EH (cell line): ENCODE data around the gene MEIOB.
"Not testable (repeated sequence)": the region's sequence is repeated elsewhere in the genome, so short reads cannot be mapped to it uniquely, and the experiment has no call there.

ENCODE experiments used
- DNase-seq: peaks from one replicate; pipeline ENCODE4 v3.0.0-alpha.2; 2015; ENCODE audit warnings: low read depth

MEIOB gene, protein sequence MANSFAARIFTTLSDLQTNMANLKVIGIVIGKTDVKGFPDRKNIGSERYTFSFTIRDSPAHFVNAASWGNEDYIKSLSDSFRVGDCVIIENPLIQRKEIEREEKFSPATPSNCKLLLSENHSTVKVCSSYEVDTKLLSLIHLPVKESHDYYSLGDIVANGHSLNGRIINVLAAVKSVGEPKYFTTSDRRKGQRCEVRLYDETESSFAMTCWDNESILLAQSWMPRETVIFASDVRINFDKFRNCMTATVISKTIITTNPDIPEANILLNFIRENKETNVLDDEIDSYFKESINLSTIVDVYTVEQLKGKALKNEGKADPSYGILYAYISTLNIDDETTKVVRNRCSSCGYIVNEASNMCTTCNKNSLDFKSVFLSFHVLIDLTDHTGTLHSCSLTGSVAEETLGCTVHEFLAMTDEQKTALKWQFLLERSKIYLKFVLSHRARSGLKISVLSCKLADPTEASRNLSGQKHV

DNA sequence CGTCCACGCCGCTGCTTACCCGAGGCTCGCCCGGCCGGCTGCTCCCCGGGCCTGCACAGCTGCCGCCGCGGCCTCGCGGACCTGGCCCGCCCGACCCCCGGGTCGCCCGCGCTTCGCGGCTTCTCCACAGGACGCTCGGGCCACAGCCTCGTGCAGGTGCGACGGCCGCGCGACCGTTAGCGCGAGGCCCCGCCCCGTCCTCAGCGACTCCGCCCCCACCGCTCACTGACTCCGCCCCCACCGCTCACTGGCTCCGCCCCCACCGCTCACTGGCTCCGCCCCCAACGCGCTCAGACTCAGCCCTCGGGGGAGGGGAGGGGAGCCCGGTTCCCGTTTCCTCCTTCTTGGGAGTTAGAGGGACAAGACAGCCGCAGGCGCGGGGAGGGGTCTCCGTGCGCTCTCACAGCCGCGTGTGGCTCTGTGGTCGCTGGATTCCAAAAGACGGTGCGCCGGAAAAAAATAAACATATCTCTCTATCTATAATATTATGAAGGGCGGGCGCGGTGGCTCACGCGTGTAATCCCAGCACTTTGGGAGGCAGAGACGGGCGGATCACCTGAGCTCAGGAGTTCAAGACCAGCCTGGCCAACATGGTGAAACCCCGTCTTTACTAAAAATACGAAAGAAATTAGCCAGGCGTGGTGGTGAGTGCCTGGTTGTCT, at the start of gene MEIOB:
TSS of gene MEIOB (minus strand) at position 191 of the 662 bp plus-strand sequence. CDS start 3,989 bp downstream, outside the sequence.
- DNase-seq: peak; percentile 23

DNA sequence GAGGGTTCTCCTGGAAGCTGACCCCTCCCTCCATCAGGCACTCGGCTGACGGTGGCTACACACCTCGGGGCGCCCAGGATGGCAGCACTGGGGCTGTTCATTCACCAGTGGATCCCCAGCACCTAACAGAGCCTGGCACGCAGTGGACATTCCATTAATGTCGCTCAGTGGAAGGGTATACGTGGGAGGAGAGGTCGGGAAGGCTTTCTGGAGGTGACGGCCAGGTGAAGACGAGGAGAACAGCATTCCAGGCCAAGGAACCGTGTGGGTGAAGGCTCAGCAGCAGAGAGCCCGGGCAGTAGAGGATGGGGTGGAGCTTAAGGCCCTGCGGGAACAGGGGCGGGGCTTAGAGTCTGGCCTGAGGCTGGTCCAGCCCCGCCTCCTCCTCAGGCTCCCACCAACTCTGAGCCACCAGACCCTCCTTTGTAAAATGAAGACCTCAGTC, 48.8 kb upstream of the MEIOB start:
- peak; percentile 22 for DNase-seq

DNA sequence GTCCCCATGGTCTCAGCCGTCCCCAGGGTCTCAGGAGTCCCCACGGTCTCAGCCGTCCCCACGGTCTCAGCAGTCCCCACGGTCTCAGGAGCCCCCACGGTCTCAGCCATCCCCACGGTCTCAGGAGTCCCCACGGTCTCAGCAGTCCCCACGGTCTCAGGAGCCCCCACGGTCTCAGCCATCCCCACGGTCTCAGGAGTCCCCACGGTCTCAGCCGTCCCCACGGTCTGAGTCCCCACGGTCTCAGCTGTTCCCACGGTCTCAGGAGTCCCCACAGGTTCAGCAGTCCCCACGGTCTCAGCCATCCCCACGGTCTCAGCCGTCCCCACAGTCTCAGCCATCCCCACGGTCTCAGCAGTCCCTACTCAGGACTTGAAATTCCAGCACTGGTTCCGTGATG, 48.2 kb upstream of the MEIOB start:
- DNase-seq: not testable (repeated sequence)

DNA sequence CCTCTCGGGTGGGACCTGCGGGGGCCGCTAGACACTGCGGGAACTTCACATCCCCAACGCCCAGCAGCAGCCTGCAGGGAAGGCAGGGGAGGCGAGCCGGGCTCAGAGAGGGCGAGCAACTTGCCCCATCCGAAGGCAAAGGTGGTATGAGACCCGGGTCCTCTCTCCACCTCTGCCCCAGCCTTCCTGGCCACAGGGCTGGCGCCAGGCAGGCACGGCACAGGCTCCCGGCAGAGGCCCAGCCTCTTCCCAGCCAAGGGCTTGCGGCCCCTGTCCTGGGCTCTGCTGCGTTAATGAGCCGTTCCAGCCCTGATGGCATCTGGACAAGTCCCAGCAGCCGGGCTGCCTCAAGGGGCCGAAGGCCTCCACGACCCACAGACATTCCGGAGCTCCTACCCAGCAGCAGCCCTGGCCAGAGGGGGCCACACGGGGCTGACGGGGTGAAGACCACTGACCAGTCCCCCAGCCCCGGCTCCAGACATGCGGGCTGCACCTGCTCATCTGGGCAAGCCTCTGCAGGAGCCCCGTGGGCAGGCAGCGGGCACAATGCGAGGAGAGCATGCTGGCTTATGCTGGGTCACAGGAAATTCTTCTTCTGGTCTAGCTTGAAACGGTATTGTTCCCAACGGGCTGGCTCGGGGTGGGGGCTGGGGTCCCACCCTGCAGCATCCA, 47.5 kb upstream of the MEIOB start:
- no peak for DNase-seq

DNA sequence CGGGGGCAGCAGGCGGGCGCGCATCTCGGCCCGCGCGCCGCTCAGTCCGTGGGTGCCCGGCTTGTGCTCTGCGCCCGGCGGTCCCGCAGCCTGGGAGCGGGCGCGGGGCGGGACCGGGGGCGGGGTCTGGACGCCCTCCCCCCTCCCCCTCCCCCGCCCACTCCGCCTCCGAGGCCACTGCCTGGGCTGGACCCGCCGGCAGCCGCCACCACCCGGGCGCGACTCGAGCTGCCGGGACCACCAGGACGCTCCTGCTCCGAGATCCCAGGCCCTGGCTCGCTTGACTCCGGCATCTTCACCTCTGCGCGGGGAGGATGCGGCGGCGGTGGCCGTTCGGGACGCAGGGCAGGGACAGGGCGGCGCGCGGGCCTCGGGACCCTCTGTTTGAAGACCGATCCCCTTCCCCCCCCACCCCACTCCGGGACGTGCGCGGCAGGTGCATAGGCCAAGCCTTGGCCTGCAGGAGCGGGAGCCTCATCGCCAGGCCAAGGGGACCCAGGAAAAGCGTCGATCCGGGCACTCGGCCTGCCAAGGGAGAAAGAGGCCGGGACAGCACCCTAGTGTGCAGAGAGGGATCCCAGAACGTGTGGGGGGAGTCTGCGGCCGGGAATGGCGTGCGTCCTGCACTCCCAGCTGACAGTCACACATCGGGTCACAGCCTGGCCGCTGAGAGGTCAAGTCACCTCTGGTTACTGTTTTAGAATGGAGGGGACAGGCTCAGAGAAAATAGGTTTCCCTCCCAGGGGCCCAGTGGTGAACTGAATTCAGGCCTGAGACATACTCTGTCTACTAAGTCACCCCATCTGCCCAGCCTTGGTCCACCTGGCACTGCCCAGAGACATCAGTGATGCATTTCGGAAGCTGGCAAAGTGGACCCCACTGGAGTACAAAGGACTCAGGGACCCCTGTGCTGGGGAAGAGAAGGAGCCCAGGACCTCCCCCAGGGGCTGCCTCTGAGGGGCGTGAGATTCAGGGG, 46.7 kb upstream of the MEIOB start, which contains the start of gene HS3ST6:
TSS of gene HS3ST6 (minus strand) at position 65 of the 976 bp plus-strand sequence. CDS start 92 bp downstream, outside the sequence.
- DNase-seq: no peak

DNA sequence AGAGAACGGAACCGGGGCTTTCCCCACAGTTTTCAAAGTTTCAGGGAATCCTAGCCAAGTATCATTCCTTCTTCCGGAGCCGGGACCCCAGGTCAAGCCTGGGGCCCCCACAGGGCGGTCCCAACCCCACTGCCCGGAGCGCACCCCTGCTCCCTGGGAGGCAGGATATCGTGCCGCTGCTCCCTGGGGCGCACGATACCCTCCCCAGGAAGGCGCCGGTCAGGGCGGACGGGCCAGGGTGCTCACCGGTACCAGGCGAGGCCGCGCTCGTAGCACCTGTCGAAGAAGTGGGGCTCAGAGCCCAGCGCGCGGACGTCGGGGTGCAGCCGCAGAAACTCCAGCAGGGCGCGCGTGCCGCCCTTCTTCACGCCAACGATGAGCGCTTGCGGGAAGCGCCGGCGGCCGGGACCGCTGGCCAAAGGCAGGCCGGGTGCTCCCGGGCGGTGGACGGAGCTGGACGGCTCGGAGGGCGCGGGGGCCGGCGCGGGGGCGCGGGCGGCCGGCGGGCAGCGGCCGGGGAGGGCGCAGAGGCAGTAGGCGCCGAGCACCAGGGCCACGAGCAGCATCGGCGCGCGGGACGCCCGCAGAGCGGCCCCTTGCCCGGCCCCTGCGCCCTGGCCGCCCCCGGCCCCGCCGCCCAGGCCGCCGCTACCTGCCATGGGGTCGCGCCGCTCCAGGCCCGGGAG, 45.8 kb upstream of the MEIOB start:
- no peak for DNase-seq

DNA sequence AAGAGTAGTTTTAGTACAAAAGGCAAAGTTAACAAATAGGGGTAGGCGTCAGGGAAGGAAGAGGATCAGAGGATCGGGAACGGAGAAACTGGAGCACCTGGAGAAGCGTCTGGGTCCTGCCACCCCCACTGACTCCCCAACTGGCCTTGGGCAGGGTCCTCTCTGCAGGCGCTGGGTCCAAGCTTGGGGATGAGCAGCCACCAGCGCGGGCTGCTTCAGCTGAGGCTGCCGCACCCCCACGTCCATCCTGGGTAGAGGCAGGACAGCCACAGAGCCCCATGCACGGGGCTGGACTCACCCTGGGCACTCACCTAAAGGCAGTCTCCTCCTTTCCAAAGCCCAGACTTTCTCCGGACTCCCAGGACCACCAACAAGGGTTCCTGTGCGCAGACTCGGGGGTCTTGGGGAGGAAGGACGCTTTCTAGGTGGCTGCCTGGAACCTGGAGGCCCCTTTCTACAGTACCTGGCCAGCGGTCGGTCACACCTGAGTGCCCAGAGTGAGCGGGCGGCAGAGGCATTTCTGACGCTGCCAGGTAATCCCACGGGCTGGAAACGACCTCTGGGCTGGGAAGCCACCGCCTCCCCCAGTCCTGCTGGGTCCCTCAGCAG, 45.2 kb upstream of the MEIOB start:
- no peak for DNase-seq

DNA sequence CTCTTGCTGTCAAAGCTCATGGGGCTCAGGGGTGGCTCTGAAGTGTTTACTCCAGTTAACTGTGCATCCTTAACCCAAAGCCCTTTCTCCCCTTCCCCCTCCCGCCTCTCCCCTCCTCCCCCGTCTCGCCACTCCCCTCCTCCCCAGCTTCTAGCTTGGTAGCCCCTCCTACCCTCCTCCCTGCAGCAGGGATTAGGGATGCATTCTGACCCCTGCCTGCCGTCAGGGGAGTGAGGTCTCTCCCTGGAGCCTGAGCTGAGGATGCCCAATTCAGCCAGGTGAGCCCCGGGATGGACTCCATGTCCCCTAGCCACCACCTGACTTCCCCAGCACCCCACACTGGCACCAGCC, 44.7 kb upstream of the MEIOB start:
- DNase-seq: no peak

DNA sequence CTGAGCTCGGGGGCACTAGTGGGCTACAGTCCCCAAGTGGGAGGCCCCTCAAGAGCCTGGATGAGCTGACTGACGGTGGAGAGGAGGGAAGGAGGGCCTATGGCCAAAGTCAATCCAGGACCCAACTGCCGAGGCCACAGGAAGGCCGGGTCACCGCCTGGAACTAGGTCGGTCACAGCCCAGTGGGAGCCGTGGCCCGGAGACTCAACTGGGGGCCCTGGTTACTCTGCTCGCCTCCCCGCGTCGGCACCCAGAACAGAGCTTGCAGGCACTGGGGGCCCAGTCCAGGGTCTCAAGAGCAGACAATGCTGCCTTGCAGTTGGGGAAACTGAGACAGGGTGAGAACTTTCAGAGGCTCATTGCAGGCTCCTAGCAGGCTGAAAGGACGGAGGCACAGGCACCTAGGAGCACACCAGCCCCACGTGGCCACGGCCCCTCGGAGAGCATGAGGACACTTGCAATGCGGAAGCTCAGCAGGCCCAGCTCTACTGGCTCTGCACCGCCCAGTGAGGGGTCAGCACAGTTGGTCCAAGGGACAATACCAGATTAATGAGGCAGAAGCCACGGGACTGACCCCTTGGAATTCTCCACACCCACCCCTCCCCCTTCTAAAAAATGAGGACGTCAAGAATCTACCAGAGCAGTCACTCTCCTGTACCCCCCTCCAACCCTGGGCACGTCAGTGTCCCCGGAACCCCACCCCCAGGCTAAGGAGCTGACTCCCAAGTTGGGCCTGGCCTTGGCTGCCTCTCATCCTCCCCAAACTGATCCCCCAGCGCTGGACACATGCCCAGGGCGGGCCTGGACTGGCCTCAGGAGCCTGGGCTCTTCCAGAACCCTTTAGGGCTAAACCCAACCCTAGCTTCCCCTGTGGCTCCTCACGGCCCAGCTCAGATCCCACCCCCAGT, 44.0 kb upstream of the MEIOB start:
- DNase-seq: no peak

DNA sequence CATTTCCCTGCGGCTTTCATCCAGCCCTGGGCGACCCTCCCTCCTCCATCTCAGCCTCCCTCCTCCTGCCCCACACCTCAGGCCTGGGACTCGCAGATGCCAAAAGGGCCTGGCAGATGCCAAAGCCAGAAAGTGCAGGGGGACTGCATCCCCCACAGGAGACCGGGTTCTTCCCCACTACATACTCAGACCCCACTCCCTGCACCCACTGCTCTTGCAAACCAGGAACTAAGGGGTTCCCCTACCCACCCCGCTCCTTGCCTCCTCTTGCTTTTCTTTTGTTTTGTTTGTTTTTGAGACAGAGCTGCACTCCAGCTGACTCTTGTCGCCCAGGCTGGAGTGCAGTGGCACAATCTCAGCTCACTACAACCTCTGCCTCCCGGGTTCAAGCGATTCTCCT, 43.0 kb upstream of the MEIOB start:
- DNase-seq: no peak

DNA sequence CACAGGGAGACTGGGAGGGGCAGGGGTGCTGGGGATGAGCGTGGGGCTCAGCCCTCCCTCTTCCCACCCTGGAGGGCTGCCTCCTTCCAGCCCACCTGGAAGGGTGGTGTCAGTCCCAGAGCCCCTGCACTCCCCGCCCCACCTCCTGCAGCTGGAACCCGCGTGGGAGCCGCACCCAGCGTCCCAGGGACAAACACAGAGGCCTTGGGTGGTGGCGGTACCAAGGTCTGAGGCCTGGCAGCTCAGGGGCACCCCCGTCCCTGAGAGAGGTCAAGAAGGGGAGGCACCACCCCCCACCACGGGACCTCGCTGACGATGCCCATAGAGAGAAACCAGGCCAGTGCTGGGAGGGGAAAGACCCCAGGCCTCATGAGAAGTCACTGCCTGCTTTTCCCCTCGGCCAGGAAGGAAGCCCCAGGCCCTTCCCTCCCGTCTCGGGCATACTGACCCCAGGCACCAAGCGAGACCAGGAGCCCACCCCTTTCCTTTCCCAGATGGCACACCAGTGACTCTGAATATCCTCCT, 42.2 kb upstream of the MEIOB start:
- no peak for DNase-seq

DNA sequence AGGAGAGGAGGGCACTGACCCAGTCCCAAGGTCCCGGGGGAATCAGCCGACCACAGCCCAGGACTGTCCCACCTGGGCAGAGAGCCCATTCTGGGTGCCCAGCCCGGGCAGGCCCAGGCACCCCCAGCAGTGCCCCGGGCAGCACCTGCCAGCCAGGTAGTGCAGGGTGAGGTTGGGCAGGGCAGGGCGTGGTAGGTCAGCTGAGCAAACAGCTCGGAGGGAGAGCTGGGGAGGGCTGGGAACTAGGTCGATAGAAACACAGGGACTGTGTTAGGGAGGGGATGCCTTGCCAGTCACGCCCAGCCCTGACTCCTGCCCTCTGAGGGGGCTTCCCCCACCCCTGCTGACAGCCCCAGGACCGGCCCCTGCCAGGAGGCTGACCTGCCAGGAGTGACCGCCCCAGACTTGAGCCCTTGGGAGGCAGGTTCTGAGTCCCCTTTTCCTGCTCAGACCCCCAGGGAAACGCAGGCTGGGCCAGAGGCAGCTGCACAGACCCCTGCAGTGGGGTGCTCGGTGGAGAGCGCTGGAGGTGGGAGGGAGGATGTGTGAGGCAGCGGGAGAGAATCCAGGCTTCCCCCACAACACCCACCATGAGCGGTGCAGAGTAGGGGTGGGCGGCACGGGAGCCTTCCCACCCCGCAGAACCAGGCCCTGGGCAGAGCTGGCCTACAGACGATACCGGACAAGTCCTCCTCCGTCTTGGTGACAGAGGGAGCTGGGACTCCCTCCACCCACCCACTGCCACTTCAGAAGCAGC, 41.5 kb upstream of the MEIOB start:
- no peak for DNase-seq

DNA sequence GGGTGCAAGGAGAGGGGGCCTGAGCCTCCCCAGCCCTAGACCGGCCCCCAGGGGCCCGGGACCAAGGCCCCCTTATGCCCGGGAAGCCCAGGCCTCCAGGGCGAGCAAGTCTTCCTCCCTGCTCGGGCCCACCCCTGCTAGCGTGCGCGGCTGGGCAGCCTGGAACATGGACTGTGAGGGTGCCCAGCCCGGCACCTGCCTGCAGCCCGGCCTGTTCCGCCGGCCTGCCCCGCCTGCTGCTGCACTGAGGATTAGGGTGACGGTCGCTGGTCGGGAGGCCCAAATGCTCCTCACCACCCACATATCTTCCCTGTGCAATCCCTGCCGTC, 40.2 kb upstream of the MEIOB start:
- no peak for DNase-seq

DNA sequence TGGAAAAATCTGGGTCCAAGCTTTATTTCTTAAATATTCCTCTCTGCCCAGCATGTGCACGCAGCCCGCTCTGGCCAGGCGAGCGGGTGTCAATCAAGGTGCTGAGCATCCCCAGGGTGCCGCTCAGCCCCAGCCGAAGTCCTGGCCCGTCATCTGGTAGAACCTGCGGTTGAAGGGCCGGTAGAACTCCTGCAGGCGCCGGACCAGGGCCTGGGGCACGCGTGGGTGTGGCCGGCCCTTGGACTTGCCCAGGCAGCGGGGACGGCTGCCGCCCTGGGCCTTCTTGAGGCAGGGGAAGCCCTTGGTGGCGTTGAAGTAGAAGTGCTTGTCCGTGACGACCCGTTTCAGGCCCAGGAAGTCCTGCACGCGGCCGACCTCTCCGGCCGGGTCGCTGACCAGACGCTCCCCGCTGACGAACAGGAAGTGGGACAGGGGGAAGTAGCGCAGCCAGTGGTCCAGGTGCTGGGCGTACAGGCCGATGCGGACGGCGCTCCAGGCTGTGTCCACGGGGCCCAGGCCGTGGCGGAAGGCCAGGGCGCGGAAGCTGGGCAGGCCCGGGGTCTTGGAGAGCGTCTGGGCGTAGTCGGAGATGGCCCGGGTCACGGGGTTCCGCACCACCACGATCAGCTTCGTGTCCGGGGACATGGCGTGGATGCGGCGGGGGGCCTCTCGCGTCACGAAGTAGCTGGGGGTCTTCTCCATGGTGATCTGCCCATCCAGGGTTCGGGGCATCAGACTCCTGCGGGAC, 39.7 kb upstream of the MEIOB start:
- no peak for DNase-seq

DNA sequence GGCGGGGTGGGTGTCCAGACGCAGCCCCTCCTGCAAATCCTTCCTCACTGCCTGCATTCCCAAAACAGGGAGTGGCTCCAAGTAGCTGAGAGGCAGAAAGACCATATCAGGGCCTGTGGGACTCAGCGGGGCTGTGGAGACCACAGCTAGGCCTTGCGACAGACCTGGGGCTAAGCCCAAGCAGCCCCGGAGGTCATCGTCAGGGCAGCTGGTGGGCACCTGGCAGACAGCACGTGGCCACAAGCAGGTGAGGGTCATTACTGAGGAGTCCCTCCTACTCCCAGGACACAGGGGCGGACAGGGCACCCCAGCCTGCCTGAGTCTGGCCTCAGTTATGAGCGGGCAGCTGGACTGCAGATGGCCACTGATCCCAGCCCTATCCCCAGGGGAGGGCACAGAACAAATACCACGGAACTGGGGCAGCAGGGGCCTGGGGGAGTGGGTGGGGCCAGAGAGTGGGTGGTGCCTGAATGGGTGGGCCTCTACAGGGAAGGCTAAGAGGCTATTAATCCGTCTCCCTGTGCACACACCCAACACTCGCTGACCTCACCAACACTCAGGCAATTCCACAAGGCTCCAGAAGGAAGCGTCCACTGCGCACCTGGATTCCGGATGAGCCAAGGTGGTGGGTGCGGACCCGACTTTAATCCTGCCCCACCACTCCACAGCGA, 37.7 kb upstream of the MEIOB start:
- no peak for DNase-seq

DNA sequence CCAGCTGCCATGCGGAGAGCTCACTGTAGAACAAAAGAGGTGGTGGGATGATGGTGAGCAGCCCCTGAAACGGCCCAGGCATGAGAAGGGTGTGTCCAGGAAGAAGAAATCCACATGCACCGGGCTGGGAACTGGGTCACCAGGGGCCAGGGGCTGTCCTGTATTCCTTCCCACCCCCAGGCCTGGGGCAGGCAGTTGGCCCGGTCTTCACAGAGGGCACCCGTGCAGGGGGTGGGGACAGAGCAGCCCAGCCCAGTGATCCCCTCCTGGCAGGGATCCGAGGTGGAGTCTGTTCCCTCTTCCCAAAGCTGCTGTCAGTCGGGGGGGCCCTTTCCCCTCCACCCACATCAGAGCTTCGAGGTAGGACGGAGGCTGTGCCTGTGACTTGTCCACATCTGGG, 37.0 kb upstream of the MEIOB start:
- no peak for DNase-seq

DNA sequence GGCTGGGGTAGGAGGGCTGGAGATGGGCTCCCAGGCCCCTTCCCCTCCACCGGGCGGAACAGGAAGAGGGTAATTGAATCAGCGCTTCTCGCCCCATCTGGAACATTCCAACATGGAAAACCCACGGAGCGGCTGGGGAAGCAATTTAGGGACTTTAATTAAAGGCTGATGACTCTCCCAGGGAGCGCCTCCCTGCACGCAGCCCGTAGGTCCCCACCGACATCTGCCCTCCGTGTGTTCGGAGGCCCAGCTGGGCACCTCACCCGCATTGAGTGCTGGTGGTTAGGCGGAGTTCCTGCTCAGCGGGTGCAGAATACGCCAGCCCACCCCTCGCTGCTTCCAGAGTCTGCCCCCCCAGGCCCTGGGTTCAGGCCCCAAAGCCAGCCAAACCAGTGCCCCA, 36.2 kb upstream of the MEIOB start:
- DNase-seq: no peak
